ENCODE measurements around the gene HERC6. TPM values are rescaled to one million over a fixed set of nuclear protein-coding genes. Genes with fewer than 3 reads are reported as not detected.

The HERC6 gene
- total RNA-seq, 1 experiment from 2014 or later: 4.1 TPM

Other genes with a start within 250 kb of the HERC6 start
- gene ABCG2, start 220.2 kb upstream of the HERC6 start, total RNA-seq (2021): 2.1 to 3.8 TPM (median 3.4 TPM) in 3 replicates
- 13.4 to 17.0 TPM (median 14.1 TPM) in 3 replicates for gene PPM1K, start 94.3 kb upstream of the HERC6 start, total RNA-seq (2021)
- gene HERC5, start 78.3 kb downstream of the HERC6 start, total RNA-seq (2021): 14.3 to 17.2 TPM (median 17.1 TPM) in 3 replicates
- gene PYURF, start 144.9 kb downstream of the HERC6 start, total RNA-seq (2021): 40.9 to 45.3 TPM (median 43.6 TPM) in 3 replicates
- 5.2 to 6.3 TPM (median 5.5 TPM) in 3 replicates for gene HERC3, start 213.6 kb downstream of the HERC6 start, total RNA-seq (2021)